Measurements from ENCODE around the gene CDKL4.
"Not testable (repeated sequence)": the region's sequence is repeated elsewhere in the genome, so short reads cannot be mapped to it uniquely, and the experiment has no call there.

Gene CDKL4

GRCh38 chr2:39141334-39142271 is 102.2 kb downstream of the CDKL4 start:
- no peak for DNase-seq (ENCODE audit: low read depth)

GRCh38 chr2:39140948-39141333 is 102.8 kb downstream of the CDKL4 start:
- not testable (repeated sequence) for DNase-seq (ENCODE audit: low read depth)

GRCh38 chr2:39140322-39140847 is 103.4 kb downstream of the CDKL4 start:
- no peak for DNase-seq (ENCODE audit: low read depth)

GRCh38 chr2:39139511-39140237 is 104.1 kb downstream of the CDKL4 start:
- no peak for DNase-seq (ENCODE audit: low read depth)

GRCh38 chr2:39138837-39139211 is 104.9 kb downstream of the CDKL4 start:
- DNase-seq (ENCODE audit: low read depth) = no peak

- not testable (repeated sequence) for DNase-seq (ENCODE audit: low read depth)
Measured at GRCh38 chr2:39138187-39138836, 105.5 kb downstream of the CDKL4 start.

GRCh38 chr2:39136799-39137198 is 107.0 kb downstream of the CDKL4 start:
- DNase-seq (ENCODE audit: low read depth) = no peak

GRCh38 chr2:39135690-39136259 is 108.0 kb downstream of the CDKL4 start:
- DNase-seq (ENCODE audit: low read depth) = no peak

- no peak for DNase-seq (ENCODE audit: low read depth)
Measured at GRCh38 chr2:39133215-39133851, 110.4 kb downstream of the CDKL4 start.

- DNase-seq (ENCODE audit: low read depth) = no peak
Measured at GRCh38 chr2:39128919-39129391, 114.8 kb downstream of the CDKL4 start.

- DNase-seq (ENCODE audit: low read depth) = no peak
Measured at GRCh38 chr2:39127973-39128372, 115.8 kb downstream of the CDKL4 start.
